ENCODE measurements around the gene HTATIP2. TPM values are rescaled to one million over a fixed set of nuclear protein-coding genes. Genes with fewer than 3 reads are reported as not detected.

Gene HTATIP2
- total RNA-seq (2011; cell fraction: chromatin; rRNA removed; ENCODE audit: low replicate concordance), result 26.5 and 48.5 TPM in 2 replicates
- 24.3 and 26.2 TPM in 2 replicates for total RNA-seq (2011; cell fraction: nucleolus; rRNA removed)
- 35.4 and 42.0 TPM in 2 replicates for total RNA-seq (2011; cell fraction: nucleoplasm; rRNA removed)
- total RNA-seq (2014; rRNA removed) (49.6 and 59.9 TPM in 2 replicates), total RNA-seq (2014; rRNA removed; fragmentation: Illumina TruSeq; extraction: Trizol) (57.4 and 63.7 TPM in 2 replicates), total RNA-seq (2015; rRNA removed; fragmentation: Illumina TruSeq; extraction: Trizol) (46.9 and 52.4 TPM in 2 replicates), total RNA-seq (2021) (45.7 and 48.3 TPM in 2 replicates), polyA plus RNA-seq (2011; rRNA removed) (43.4 and 64.4 TPM in 2 replicates), polyA plus RNA-seq (2014; fragmentation: Illumina TruSeq; extraction: Trizol) (51.8 and 65.7 TPM in 2 replicates), polyA plus RNA-seq (2014; fragmentation: Nextera tagmentation; extraction: Ambion mirVana) (10 to 100 TPM; 89.7 to 90.9 TPM), polyA plus RNA-seq (2014; rRNA removed) (70.4 and 74.2 TPM in 2 replicates), polyA minus RNA-seq (2011; rRNA and poly(A)+ RNA removed) (49.7 and 57.3 TPM in 2 replicates), Bru-seq, nascent RNA (percentile 59 among the genes with signal in this experiment), BruChase-seq, experiment 1, labeled RNA remaining after a 2-hour chase (percentile 57 among the genes with signal in this experiment), BruChase-seq, experiment 2, labeled RNA remaining after a 6-hour chase (percentile 57 among the genes with signal in this experiment)
- 15.9 and 29.8 TPM in 2 replicates for polyA plus RNA-seq (2011; cell fraction: cytosol; rRNA removed)
- polyA plus RNA-seq (2011; cell fraction: nucleus; rRNA removed), result 23.9 and 34.4 TPM in 2 replicates
- polyA plus RNA-seq (2012), result 62.2 and 81.0 TPM in 2 replicates
- polyA minus RNA-seq (2011; cell fraction: cytosol; rRNA and poly(A)+ RNA removed), result 9.2 and 21.1 TPM in 2 replicates
- polyA minus RNA-seq (2011; cell fraction: nucleus; rRNA and poly(A)+ RNA removed), result 13.9 and 16.1 TPM in 2 replicates
- long read RNA-seq, experiment 1, transcript HTATIP2-203 (6 exons, 967 nt), result minor isoform, 16 of 110 reads
- long read RNA-seq, experiment 1, transcript HTATIP2-202 (6 exons, 886 nt), result minor isoform, 11 of 110 reads
- long read RNA-seq, experiment 1, transcript HTATIP2-204 (5 exons, 1,748 nt), result minor isoform, 21 of 110 reads
- long read RNA-seq, experiment 1, transcript HTATIP2-201 (6 exons, 1,477 nt), result major isoform, 32 of 110 reads
- long read RNA-seq, experiment 1, partial matches to known transcripts, result 1 of 110 reads
- long read RNA-seq, experiment 1, other reads (novel, unspliced or antisense), result 25 of 110 reads
- long read RNA-seq, experiment 2, transcript HTATIP2-204 (5 exons, 1,748 nt), result major isoform, 17 of 58 reads
- long read RNA-seq, experiment 2, partial matches to known transcripts, result 19 of 58 reads
- long read RNA-seq, experiment 2, other reads (novel, unspliced or antisense), result 15 of 58 reads
- long read RNA-seq, experiment 3, transcript HTATIP2-202 (6 exons, 886 nt), result minor isoform, 9 of 80 reads
- long read RNA-seq, experiment 3, transcript HTATIP2-201 (6 exons, 1,477 nt), result major isoform, 26 of 80 reads
- long read RNA-seq, experiment 3, transcript HTATIP2-204 (5 exons, 1,748 nt), result minor isoform, 25 of 80 reads
- long read RNA-seq, experiment 3, transcript HTATIP2-203 (6 exons, 967 nt), result minor isoform, 11 of 80 reads
- long read RNA-seq, experiment 3, partial matches to known transcripts, result 3 of 80 reads
- long read RNA-seq, experiment 3, other reads (novel, unspliced or antisense), result 4 of 80 reads

- 1% methylated on average over 50 of the region's 68 CpGs for WGBS (ENCODE audit: insufficient coverage, low coverage, missing lambda C conversion rate)
- Histone ChIP-seq H3K9me3 (replicated peaks; ENCODE audit: control insufficient read depth, insufficient read depth, low read depth, low read length) (no peaks in the 10 kb centered on the region), H3K36me3 (ENCODE audit: control insufficient read depth, insufficient read depth, low read length) (peaks cover 10% of the 10 kb centered on the region), H3K27ac (ENCODE audit: extremely low read depth, low read depth, low read length) (peak within 1 kb of the TSS; percentile 91), H3K9ac (ENCODE audit: insufficient read depth in 1 of 2, low read depth in 2 of 2, low read length in 2 of 2) (peak within 1 kb of the TSS; percentile 90 to 91), H2AFZ (ENCODE audit: low read depth, low read length) (peak within 1 kb of the TSS; percentile 87), H4K20me1 (replicated peaks; ENCODE audit: control insufficient read depth, insufficient read depth, low read length) (no peaks in the 10 kb centered on the region), H3K4me2 (ENCODE audit: insufficient read depth, low read length) (peak within 1 kb of the TSS; percentile 83), H3K9me1 (ENCODE audit: control insufficient read depth, insufficient read depth, low read length) (no peaks in the 10 kb centered on the region), H3K79me2 (ENCODE audit: control insufficient read depth, insufficient read depth, low read length) (peaks cover 33% of the 10 kb centered on the region), H3K4me3 (peak within 1 kb of the TSS; percentile 67), H3K4me1 (replicated peaks in 1 of 2; ENCODE audit: control insufficient read depth in 2 of 2, insufficient read depth in 2 of 2, low read length in 2 of 2) (peaks cover 17 to 57% of the 10 kb centered on the region in 2 experiments), H3K27me3 (ENCODE audit: control insufficient read depth in 2 of 2, insufficient read depth in 2 of 2, low read length in 2 of 2) (no peaks in the 10 kb centered on the region)
- intact Hi-C loops (cut with micrococcal nuclease) (loop anchor here (2.0 kb wide), 1 partner anchor 23 kb away; the partner anchor contains the start of gene PRMT3), in situ Hi-C loops (cut with MboI) (no loop called here)
- ChIA-PET CTCF (ENCODE audit: low intra/inter-chr PET ratio) (no interaction called here), POLR2A (interaction anchor here (0.6 to 1.7 kb wide), 8 partner anchors 8 to 203 kb away, joined by 3 to 5 read pairs (median 3); no protein-coding TSS in a partner anchor)
- BruUV-seq (replicated peaks), result no TSS peak
- FAIRE-seq (peak; percentile 82), DNase-seq (ENCODE audit: extremely low read depth in 1 of 4, low spot score in 3 of 4) (peak; percentile 88 to 91 (median 88)), ATAC-seq (peak; percentile 89)
- TF ChIP-seq PHF21A (IDR thresholded peaks at IDR 0.05; ENCODE audit: borderline replicate concordance, low read depth), result peak; percentile 30; the same call in 1 of the 2 replicates
- TF ChIP-seq, protein P1, sequence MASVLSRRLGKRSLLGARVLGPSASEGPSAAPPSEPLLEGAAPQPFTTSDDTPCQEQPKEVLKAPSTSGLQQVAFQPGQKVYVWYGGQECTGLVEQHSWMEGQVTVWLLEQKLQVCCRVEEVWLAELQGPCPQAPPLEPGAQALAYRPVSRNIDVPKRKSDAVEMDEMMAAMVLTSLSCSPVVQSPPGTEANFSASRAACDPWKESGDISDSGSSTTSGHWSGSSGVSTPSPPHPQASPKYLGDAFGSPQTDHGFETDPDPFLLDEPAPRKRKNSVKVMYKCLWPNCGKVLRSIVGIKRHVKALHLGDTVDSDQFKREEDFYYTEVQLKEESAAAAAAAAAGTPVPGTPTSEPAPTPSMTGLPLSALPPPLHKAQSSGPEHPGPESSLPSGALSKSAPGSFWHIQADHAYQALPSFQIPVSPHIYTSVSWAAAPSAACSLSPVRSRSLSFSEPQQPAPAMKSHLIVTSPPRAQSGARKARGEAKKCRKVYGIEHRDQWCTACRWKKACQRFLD (CRISPR knock-in tag; IDR thresholded peaks at IDR 0.05), result peak; percentile 93
- peak; percentile 45; the same call in 1 of the 2 replicates for TF ChIP-seq TFAP4 (CRISPR knock-in tag; IDR thresholded peaks at IDR 0.05; ENCODE audit: borderline replicate concordance)
- peak; percentile 72 for TF ChIP-seq U2AF1 (optimal IDR thresholded peaks at IDR 0.05; ENCODE audit: low read depth, low read length)
- TF ChIP-seq ZNF584 (CRISPR knock-in tag; IDR thresholded peaks at IDR 0.05; ENCODE audit: low read depth), result peak; percentile 49; the same call in 1 of the 2 replicates
- TF ChIP-seq CHCHD3 (CRISPR knock-in tag; IDR thresholded peaks at IDR 0.05), result 0 out of 2 replicates have a peak, but pooled peaks have one; percentile 8
- TF ChIP-seq KDM5B (IDR thresholded peaks at IDR 0.05; ENCODE audit: insufficient replicate concordance, low read depth, low read length), result peak; percentile 48
- TF ChIP-seq ZNF561 (CRISPR knock-in tag; conservative IDR thresholded peaks at IDR 0.05), result no peak
- no peak for TF ChIP-seq CHD4 (IDR thresholded peaks at IDR 0.05; ENCODE audit: insufficient read depth, insufficient replicate concordance, low read depth, low read length, poor library complexity, severe bottlenecking)
Measured at GRCh38 chr11:20363500-20364340, at the start of gene HTATIP2. Gene HTATIP2 (plus strand): TSS chr11:20363714. CDS start chr11:20364238, 524 bp downstream.

Measured in K562 (cell line).